ENCODE measurements around the gene NRXN2. TPM values are rescaled to one million over a fixed set of nuclear protein-coding genes. Genes with fewer than 3 reads are reported as not detected.

NRXN2 gene
- total and polyA plus RNA-seq, 2 donors (not counting 3 experiments of a cell fraction or from before 2014, with no cell fraction given) = not detected

GRCh38 chr11:64685536-64685935, 37.5 kb downstream of the NRXN2 start:
- Histone ChIP-seq H3K4me2 (ENCODE audit: insufficient read depth, low read length) (no peak overlapping the region), H3K9me1 (replicated peaks; ENCODE audit: control insufficient read depth, extremely low read depth, insufficient read depth, low read length) (no peaks in the 10 kb centered on the region), H3K27me3 (ENCODE audit: control insufficient read depth in 2 of 2, insufficient read depth in 2 of 2, low read length in 2 of 2) (peaks cover 3 to 7% of the 10 kb centered on the region in 2 experiments), H3K4me3 (replicated peaks in 1 of 3; ENCODE audit: insufficient read depth in 1 of 3, low read depth in 1 of 3, low read length in 3 of 3) (no peak overlapping the region), H3K9ac (replicated peaks; ENCODE audit: extremely low read depth, insufficient read depth, low read length) (no peak overlapping the region), H4K20me1 (replicated peaks; ENCODE audit: control insufficient read depth, extremely low read depth, insufficient read depth, low read length) (no peaks in the 10 kb centered on the region), H3K9me3 (replicated peaks; ENCODE audit: control insufficient read depth, insufficient read depth, low read length) (no peaks in the 10 kb centered on the region), H3K36me3 (ENCODE audit: control insufficient read depth in 2 of 2, extremely low read depth in 1 of 2, insufficient read depth in 2 of 2, low read length in 2 of 2) (no peaks in the 10 kb centered on the region), H2AFZ (ENCODE audit: low read depth, low read length) (no peak overlapping the region), H3K27ac (ENCODE audit: insufficient read depth, low read depth, low read length) (no peak overlapping the region), H3K79me2 (ENCODE audit: control insufficient read depth, insufficient read depth, low read length) (no peaks in the 10 kb centered on the region), H3K4me1 (ENCODE audit: control insufficient read depth, extremely low read depth, insufficient read depth, low read length) (no peaks in the 10 kb centered on the region)
- intact Hi-C loops (cut with micrococcal nuclease) (no loop called here), dilution Hi-C loops (cut with MboI; ENCODE audit: extremely low pct_ligation_motif_present, low sequenced_read_pairs) (no loop called here)
- FAIRE-seq (no peak), DNase-seq (ENCODE audit: low read depth, low spot score) (no peak)
- no TSS peak for BruUV-seq (replicated peaks)
- CTCF ChIA-PET = no interaction called here
- POLR2A ChIA-PET = no interaction called here
- no peak for TF ChIP-seq EZH2 (IDR thresholded peaks at IDR 0.05; ENCODE audit: borderline replicate concordance, low read depth, low read length, severe bottlenecking)
- no peak for TF ChIP-seq GATA2 (IDR thresholded peaks at IDR 0.05; ENCODE audit: insufficient read depth, insufficient read length, low read depth, low read length)
- TF ChIP-seq POLR2A (IDR thresholded peaks at IDR 0.05; ENCODE audit: low read depth, low read length) = no peak
- TF ChIP-seq, protein P1, sequence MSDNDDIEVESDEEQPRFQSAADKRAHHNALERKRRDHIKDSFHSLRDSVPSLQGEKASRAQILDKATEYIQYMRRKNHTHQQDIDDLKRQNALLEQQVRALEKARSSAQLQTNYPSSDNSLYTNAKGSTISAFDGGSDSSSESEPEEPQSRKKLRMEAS (IDR thresholded peaks at IDR 0.05; ENCODE audit: insufficient read depth, insufficient read length) = no peak
- TF ChIP-seq POLR2AphosphoS5 (IDR thresholded peaks at IDR 0.05; ENCODE audit: insufficient read depth, low read depth, low read length) = no peak
- TF ChIP-seq, protein P2, sequence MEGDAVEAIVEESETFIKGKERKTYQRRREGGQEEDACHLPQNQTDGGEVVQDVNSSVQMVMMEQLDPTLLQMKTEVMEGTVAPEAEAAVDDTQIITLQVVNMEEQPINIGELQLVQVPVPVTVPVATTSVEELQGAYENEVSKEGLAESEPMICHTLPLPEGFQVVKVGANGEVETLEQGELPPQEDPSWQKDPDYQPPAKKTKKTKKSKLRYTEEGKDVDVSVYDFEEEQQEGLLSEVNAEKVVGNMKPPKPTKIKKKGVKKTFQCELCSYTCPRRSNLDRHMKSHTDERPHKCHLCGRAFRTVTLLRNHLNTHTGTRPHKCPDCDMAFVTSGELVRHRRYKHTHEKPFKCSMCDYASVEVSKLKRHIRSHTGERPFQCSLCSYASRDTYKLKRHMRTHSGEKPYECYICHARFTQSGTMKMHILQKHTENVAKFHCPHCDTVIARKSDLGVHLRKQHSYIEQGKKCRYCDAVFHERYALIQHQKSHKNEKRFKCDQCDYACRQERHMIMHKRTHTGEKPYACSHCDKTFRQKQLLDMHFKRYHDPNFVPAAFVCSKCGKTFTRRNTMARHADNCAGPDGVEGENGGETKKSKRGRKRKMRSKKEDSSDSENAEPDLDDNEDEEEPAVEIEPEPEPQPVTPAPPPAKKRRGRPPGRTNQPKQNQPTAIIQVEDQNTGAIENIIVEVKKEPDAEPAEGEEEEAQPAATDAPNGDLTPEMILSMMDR (IDR thresholded peaks at IDR 0.05; ENCODE audit: extremely low read depth in 1 of 2, insufficient read depth in 1 of 2, low read depth in 1 of 2, low read length in 2 of 2) = no peak
- no peak for TF ChIP-seq JUN (IDR thresholded peaks at IDR 0.05; ENCODE audit: borderline replicate concordance, insufficient read depth, insufficient read length, low read depth)
- TF ChIP-seq MYC (IDR thresholded peaks at IDR 0.05; ENCODE audit: low read depth, low read length) = no peak
- TF ChIP-seq FOS (IDR thresholded peaks at IDR 0.05; ENCODE audit: borderline replicate concordance, insufficient read depth, low read length) = no peak

Data from endothelial cell of umbilical vein (primary cell).